ENCODE results near the gene CDH13. TPM values are rescaled to one million over a fixed set of nuclear protein-coding genes. Genes with fewer than 3 reads are reported as not detected.

Gene CDH13
- total and polyA plus RNA-seq, 2 experiments from 2014 or later, result 1.6 to 4.4 TPM

DNA sequence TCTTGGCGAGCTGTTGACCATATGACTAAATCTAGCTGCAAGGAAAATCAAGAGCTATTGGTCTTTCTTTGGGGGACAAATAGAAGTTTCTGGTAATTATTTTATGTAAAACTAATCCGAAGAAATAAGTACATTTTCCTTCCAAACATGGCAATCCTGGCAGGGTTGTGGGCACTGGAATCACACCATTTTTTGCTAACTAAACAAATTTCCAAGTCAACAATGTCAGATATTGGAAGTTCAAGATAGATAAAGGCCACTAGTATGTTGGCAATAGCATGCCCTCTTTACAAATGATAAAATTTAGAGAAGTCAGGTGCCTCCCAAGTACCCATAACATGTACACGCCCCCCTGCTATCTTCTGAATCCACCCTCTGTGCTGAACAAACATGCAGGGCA, 330.4 kb downstream of the CDH13 start (continued):
- TF ChIP-seq, protein P1, sequence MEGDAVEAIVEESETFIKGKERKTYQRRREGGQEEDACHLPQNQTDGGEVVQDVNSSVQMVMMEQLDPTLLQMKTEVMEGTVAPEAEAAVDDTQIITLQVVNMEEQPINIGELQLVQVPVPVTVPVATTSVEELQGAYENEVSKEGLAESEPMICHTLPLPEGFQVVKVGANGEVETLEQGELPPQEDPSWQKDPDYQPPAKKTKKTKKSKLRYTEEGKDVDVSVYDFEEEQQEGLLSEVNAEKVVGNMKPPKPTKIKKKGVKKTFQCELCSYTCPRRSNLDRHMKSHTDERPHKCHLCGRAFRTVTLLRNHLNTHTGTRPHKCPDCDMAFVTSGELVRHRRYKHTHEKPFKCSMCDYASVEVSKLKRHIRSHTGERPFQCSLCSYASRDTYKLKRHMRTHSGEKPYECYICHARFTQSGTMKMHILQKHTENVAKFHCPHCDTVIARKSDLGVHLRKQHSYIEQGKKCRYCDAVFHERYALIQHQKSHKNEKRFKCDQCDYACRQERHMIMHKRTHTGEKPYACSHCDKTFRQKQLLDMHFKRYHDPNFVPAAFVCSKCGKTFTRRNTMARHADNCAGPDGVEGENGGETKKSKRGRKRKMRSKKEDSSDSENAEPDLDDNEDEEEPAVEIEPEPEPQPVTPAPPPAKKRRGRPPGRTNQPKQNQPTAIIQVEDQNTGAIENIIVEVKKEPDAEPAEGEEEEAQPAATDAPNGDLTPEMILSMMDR (conservative IDR thresholded peaks at IDR 0.05; ENCODE audit: low read depth in 2 of 2), result no peak
- TF ChIP-seq, protein P2, sequence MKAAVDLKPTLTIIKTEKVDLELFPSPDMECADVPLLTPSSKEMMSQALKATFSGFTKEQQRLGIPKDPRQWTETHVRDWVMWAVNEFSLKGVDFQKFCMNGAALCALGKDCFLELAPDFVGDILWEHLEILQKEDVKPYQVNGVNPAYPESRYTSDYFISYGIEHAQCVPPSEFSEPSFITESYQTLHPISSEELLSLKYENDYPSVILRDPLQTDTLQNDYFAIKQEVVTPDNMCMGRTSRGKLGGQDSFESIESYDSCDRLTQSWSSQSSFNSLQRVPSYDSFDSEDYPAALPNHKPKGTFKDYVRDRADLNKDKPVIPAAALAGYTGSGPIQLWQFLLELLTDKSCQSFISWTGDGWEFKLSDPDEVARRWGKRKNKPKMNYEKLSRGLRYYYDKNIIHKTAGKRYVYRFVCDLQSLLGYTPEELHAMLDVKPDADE (IDR thresholded peaks at IDR 0.05), result no peak
- TF ChIP-seq POLR2AphosphoS5 (IDR thresholded peaks at IDR 0.05; ENCODE audit: low read depth) (no peak), EZH2 (IDR thresholded peaks at IDR 0.05; ENCODE audit: low read depth, unreplicated experiment) (no peak), JUNB (IDR thresholded peaks at IDR 0.05; ENCODE audit: unreplicated experiment) (no peak), ZNF114 (CRISPR knock-in tag; IDR thresholded peaks at IDR 0.05) (no peak), ZNF331 (CRISPR knock-in tag; IDR thresholded peaks at IDR 0.05; ENCODE audit: low read depth) (no peak), NANOG (IDR thresholded peaks at IDR 0.05; ENCODE audit: borderline replicate concordance) (no peak)
- TF ChIP-seq, protein P3, sequence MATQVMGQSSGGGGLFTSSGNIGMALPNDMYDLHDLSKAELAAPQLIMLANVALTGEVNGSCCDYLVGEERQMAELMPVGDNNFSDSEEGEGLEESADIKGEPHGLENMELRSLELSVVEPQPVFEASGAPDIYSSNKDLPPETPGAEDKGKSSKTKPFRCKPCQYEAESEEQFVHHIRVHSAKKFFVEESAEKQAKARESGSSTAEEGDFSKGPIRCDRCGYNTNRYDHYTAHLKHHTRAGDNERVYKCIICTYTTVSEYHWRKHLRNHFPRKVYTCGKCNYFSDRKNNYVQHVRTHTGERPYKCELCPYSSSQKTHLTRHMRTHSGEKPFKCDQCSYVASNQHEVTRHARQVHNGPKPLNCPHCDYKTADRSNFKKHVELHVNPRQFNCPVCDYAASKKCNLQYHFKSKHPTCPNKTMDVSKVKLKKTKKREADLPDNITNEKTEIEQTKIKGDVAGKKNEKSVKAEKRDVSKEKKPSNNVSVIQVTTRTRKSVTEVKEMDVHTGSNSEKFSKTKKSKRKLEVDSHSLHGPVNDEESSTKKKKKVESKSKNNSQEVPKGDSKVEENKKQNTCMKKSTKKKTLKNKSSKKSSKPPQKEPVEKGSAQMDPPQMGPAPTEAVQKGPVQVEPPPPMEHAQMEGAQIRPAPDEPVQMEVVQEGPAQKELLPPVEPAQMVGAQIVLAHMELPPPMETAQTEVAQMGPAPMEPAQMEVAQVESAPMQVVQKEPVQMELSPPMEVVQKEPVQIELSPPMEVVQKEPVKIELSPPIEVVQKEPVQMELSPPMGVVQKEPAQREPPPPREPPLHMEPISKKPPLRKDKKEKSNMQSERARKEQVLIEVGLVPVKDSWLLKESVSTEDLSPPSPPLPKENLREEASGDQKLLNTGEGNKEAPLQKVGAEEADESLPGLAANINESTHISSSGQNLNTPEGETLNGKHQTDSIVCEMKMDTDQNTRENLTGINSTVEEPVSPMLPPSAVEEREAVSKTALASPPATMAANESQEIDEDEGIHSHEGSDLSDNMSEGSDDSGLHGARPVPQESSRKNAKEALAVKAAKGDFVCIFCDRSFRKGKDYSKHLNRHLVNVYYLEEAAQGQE (IDR thresholded peaks at IDR 0.05; ENCODE audit: unreplicated experiment), result no peak

DNA sequence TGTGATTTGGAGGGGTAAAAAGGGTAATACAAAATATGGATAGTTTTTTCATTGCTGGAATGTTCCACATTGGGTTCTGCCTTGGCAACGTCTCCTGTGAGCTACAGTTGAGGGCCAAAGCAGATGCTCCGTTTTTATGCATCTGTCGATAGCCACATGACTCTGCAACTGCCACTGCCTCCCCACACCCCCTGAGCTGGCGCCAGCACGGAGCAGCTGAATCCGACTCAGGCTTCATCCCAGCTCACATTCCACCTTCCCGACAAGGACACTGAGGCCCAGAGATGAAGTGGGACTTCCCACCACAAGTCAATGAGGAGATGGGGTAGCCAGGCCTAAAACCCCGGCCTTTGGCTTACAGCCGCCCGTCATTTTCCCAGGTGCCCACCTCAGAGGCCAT, 334.1 kb downstream of the CDH13 start:
- no peak overlapping the region for H2AFZ ChIP-seq
- no peak overlapping the region for H3K27ac ChIP-seq (ENCODE audit: low read depth)
- Mint-ChIP-seq H3K27ac (no peak overlapping the region), H3K4me3 (no peak overlapping the region), H3K27me3 (ENCODE audit: insufficient read depth, low read depth, poor library complexity) (peaks cover 4% of the 10 kb centered on the region), H3K4me1 (no peaks in the 10 kb centered on the region), H3K9me3 (no peaks in the 10 kb centered on the region; the same call in 2 of the 3 replicates), H3K36me3 (ENCODE audit: low read depth) (no peaks in the 10 kb centered on the region; the same call in 2 of the 3 replicates)
- DNase-seq (ENCODE audit: low spot score) (no peak), ATAC-seq (no peak)
- H3K9me2 ChIP-seq (ENCODE audit: insufficient read depth), result 0 out of 2 replicates have a peak, but pooled peaks cover 3% of the 10 kb centered on the region
- TF ChIP-seq JUNB (IDR thresholded peaks at IDR 0.05; ENCODE audit: unreplicated experiment) (no peak), POLR2AphosphoS5 (IDR thresholded peaks at IDR 0.05; ENCODE audit: low read depth) (no peak), NANOG (IDR thresholded peaks at IDR 0.05; ENCODE audit: borderline replicate concordance) (no peak), ZNF114 (CRISPR knock-in tag; IDR thresholded peaks at IDR 0.05) (no peak), STAT1 (IDR thresholded peaks at IDR 0.05; ENCODE audit: unreplicated experiment) (no peak), EZH2 (IDR thresholded peaks at IDR 0.05; ENCODE audit: low read depth, unreplicated experiment) (no peak)
- TF ChIP-seq, protein P1 (conservative IDR thresholded peaks at IDR 0.05; ENCODE audit: low read depth in 2 of 2), result no peak
- TF ChIP-seq, protein P3 (IDR thresholded peaks at IDR 0.05; ENCODE audit: unreplicated experiment), result no peak
- no peak overlapping the region for H3K4me3 ChIP-seq
- no peaks in the 10 kb centered on the region for H3F3A ChIP-seq (replicated peaks; ENCODE audit: low read depth)
- no peaks in the 10 kb centered on the region for H3K27me3 ChIP-seq (ENCODE audit: insufficient read depth)
- H3K79me2 ChIP-seq (replicated peaks; ENCODE audit: insufficient read depth), result no peaks in the 10 kb centered on the region
- no peaks in the 10 kb centered on the region for H3K36me3 ChIP-seq (ENCODE audit: insufficient read depth)
- H3K4me1 ChIP-seq (ENCODE audit: insufficient read depth), result no peaks in the 10 kb centered on the region
- H4K20me1 ChIP-seq (replicated peaks; ENCODE audit: insufficient read depth), result no peaks in the 10 kb centered on the region
- no peak overlapping the region for H3K4me2 ChIP-seq

Data from GM23338 (cell line).